HepG2 (cell line): ENCODE data around the gene OSBP. TPM values are rescaled to one million over a fixed set of nuclear protein-coding genes. Genes with fewer than 3 reads are reported as not detected.

Source experiments
- ATAC-seq: fragments of 200-7000 bp; cut with Tn5 transposase; 3 replicates; pipeline ENCODE4 v1.9.1; 2020; ENCODE audit warnings: mild to moderate bottlenecking, moderate library complexity
- BruUV-seq: library from RNA; stranded (reverse); fragments of 400-500 nt; replicated peaks from 2 replicates; lab custom pipeline; 2021; lab: Mats Ljungman, UMichigan
- CTCF ChIA-PET: fragments of 300-600 bp; formaldehyde crosslinking; extraction: SDS; loops from one replicate; lab custom pipeline; 2021; ENCODE audit warnings: low total read pairs, inconsistent platforms, low intra/inter-chr PET ratio; lab: Yijun Ruan, JAX
- POLR2A ChIA-PET: fragments of 350-600 bp; sonication (Branson Sonifier 250); formaldehyde crosslinking; loops from one replicate; lab custom pipeline; 2020; ENCODE audit warnings: antibody characterized with exemption, inconsistent platforms; lab: Yijun Ruan, JAX
- DNase-seq: peaks from one replicate; pipeline ENCODE4 v3.0.0-alpha.2; 2015; ENCODE audit warnings: low spot score
- FAIRE-seq: peaks from 3 replicates; lab custom pipeline; 2011; peaks lifted over from hg19 to GRCh38; lab: Jason Lieb, UNC
- H2AFZ ChIP-seq: one replicate; pipeline ENCODE4 v1.6.1; 2011; ENCODE audit warnings: low read length, inconsistent platforms
- H3K27ac ChIP-seq: fragments of 300-600 bp; 3 replicates; pipeline ENCODE4 v1.8.0; 2011; ENCODE audit warnings: mixed run types, mild to moderate bottlenecking, mixed read lengths, low read length, inconsistent platforms; ENCODE audit not compliant: insufficient read depth; ENCODE audit errors: extremely low read length
- H3K27me3 ChIP-seq, 2 experiments: fragments of 200-600 bp in 1 of 2; 2 replicates in 1 of 2; 3 replicates in 1 of 2; pipeline versions ENCODE4 v1.6.0 to v1.8.0; 2011; ENCODE audit warnings: low read length in 2 of 2, mild to moderate bottlenecking in 2 of 2, moderate library complexity in 2 of 2, inconsistent platforms in 1 of 2; ENCODE audit not compliant: insufficient read depth in 2 of 2, control insufficient read depth in 1 of 2
- H3K36me3 ChIP-seq, 2 experiments: fragments of 200-600 bp in 1 of 2; replicated peaks in 1 of 2; 2 replicates in 1 of 2; 3 replicates in 1 of 2; pipeline versions ENCODE4 v1.5.1 to v1.8.0; 2011; ENCODE audit warnings: low read length in 2 of 2, inconsistent platforms in 1 of 2; ENCODE audit not compliant: insufficient read depth in 2 of 2, control insufficient read depth in 1 of 2
- H3K4me1 ChIP-seq: 2 replicates; pipeline ENCODE4 v1.5.1; 2012; ENCODE audit warnings: low read length, inconsistent platforms; ENCODE audit not compliant: insufficient read depth
- H3K4me2 ChIP-seq: 2 replicates; pipeline ENCODE4 v1.6.0; 2011; ENCODE audit warnings: low read depth, low read length, inconsistent platforms
- H3K4me3 ChIP-seq, 3 experiments: fragments of 200-600 bp in 1 of 3; sonication (generic), shearing (Covaris generic) in 1 of 3; replicated peaks in 1 of 3; 2 replicates each; pipeline ENCODE4 v1.5.1; 2011 to 2016; ENCODE audit warnings: low read length in 3 of 3, inconsistent platforms in 2 of 3, low read depth in 2 of 3, mild to moderate bottlenecking in 2 of 3, control low read depth in 1 of 3, mixed read lengths in 1 of 3; ENCODE audit not compliant: insufficient read depth in 1 of 3
- H3K79me2 ChIP-seq: one replicate; pipeline ENCODE4 v1.6.1; 2011; ENCODE audit warnings: low read length, inconsistent platforms; ENCODE audit not compliant: insufficient read depth
- H3K9ac ChIP-seq: 2 replicates; pipeline ENCODE4 v1.6.0; 2011; ENCODE audit warnings: mild to moderate bottlenecking, low read depth, low read length, inconsistent platforms; ENCODE audit not compliant: insufficient read depth
- H3K9me3 ChIP-seq: 2 replicates; pipeline ENCODE4 v1.5.1; 2012; ENCODE audit warnings: mild to moderate bottlenecking, low read length
- H4K20me1 ChIP-seq: 2 replicates; pipeline ENCODE4 v1.6.0; 2011; ENCODE audit warnings: inconsistent platforms, mild to moderate bottlenecking, low read length, moderate library complexity; ENCODE audit not compliant: insufficient read depth
- BCLAF1 ChIP-seq: fragments of 450-650 bp; IDR thresholded peaks from 2 replicates; pipeline ENCODE4 v1.6.1; 2017; ENCODE audit warnings: mild to moderate bottlenecking
- KDM5A ChIP-seq: fragments of 200-600 bp; sonication (generic); IDR thresholded peaks from 2 replicates; pipeline ENCODE4 v1.7.0; 2018; ENCODE audit warnings: antibody characterized with exemption, mild to moderate bottlenecking, low read length, borderline replicate concordance
- MAFK ChIP-seq, 2 experiments: IDR thresholded peaks in 1 of 2; conservative IDR thresholded peaks in 1 of 2; 2 replicates each; pipeline ENCODE4 v1.6.1; 2011; ENCODE audit warnings: improper control_type of control experiment in 2 of 2, low read length in 2 of 2
- SMAD3 ChIP-seq: sonication (generic); formaldehyde crosslinking; IDR thresholded peaks from 2 replicates; pipeline ENCODE4 v1.4.0; 2020; ENCODE audit warnings: missing genetic modification reagents
- ZNF562 ChIP-seq: sonication (generic); formaldehyde crosslinking; IDR thresholded peaks from 2 replicates; pipeline ENCODE4 v1.8.0; 2022; ENCODE audit warnings: missing genetic modification reagents, borderline replicate concordance
- ZNF776 ChIP-seq: sonication (generic); formaldehyde crosslinking; IDR thresholded peaks from 2 replicates; pipeline ENCODE4 v1.4.0; 2020; ENCODE audit warnings: mild to moderate bottlenecking, missing genetic modification reagents
- WGBS: methylation state at CpG from one replicate; pipeline ENCODE4 v1.1.6; 2017; ENCODE audit warnings: low lambda C conversion rate; 5-methylcytosine and 5-hydroxymethylcytosine counted together
- in situ Hi-C: cut with HindIII; loops from 2 replicates; pipeline ENCODE4 v1.10.0; 2017; ENCODE audit warnings: low pct_unique_long_range_greater_than_20kb; ENCODE audit not compliant: extremely low pct_ligation_motif_present
- intact Hi-C: fragments of 100-400 bp; cut with micrococcal nuclease; formaldehyde crosslinking; loops from one replicate; pipeline ENCODE4 v1.10.0; 2022; ENCODE audit not compliant: unreplicated experiment
- polyA plus RNA-seq, 8 experiments: library from polyadenylated mRNA; depleted of rRNA in 3 of 8; stranded (reverse) in 7 of 8; unstranded in 1 of 8; fragments of >200 nt; fragmentation: Illumina TruSeq in 4 of 8; extraction: Trizol in 4 of 8; gene quantifications; 2 replicates each; pipeline versions ENCODE4 v1.2.1 to v1.2.3, GENCODE V29; 2011 to 2016; ENCODE audit warnings: low read depth in 4 of 8, missing spikeins in 1 of 8, mixed read lengths in 1 of 8; ENCODE audit not compliant: insufficient read depth in 1 of 8
- total RNA-seq, 5 experiments: library from RNA; depleted of rRNA; stranded (reverse); fragments of >200 nt; fragmentation: Illumina TruSeq; extraction: Trizol; gene quantifications; 2 replicates each; pipeline ENCODE4 v1.2.3, GENCODE V29; 2016; ENCODE audit warnings: low read depth in 1 of 5

OSBP gene
- total and polyA plus RNA-seq, 2 of the 13 experiments (the other 11 are each of a cell fraction or from before 2014, with no cell fraction given), result 12.1 to 13.5 TPM

DNA sequence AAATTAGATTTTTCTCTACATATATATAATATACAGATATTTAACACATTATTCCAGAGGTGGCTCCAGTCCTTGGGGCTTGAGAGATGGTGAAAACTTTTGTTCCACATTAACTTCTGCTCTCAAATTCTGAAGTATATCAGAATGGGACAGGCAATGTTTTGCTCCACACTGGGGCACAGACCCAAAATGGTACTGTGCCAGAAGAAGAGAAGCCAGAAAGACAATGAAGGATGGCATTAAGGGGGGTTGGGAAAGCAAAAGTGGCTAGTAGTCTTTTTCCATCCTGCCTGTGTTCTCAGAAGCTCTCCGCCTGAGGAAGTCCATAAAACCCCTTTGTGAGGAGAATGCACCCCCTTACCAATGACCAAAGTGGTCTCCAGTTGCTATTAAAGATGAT, 40.1 kb downstream of the OSBP start (continued):
- TF ChIP-seq ZNF776 (CRISPR knock-in tag), result no peak

DNA sequence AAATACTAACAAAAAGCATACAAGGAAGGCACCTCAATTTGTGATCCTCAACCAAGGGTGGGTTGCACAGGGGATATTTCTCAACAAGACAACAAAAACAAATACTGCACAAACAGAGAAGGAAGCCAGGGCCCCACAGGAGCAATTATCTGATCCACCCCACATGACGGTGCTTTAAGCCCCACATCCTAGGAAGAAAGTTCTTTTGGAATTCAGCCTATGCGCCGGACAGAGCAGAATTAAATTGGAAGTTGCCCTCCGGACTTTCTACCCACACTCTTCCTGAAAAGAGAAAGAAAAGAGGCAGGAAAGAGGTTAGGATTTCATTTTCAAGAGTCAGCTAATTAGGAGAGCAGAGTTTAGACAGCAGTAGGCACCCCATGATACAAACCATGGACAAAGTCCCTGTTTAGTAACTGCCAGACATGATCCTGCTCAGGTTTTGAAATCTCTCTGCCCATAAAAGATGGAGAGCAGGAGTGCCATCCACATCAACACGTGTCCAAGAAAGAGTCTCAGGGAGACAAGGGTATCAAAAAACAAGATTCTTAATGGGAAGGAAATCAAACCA, 40.6 kb downstream of the OSBP start:
- Histone ChIP-seq H3K4me3 (no peak overlapping the region), H3K9ac (no peak overlapping the region), H3K27me3 (no peaks in the 10 kb centered on the region), H3K9me3 (no peaks in the 10 kb centered on the region), H3K36me3 (peaks cover 11 to 35% of the 10 kb centered on the region in 2 experiments), H3K79me2 (no peaks in the 10 kb centered on the region), H4K20me1 (no peaks in the 10 kb centered on the region), H3K27ac (no peak overlapping the region), H3K4me2 (no peak overlapping the region), H3K4me1 (peaks cover 12% of the 10 kb centered on the region; the same call in 1 of the 2 replicates), H2AFZ (no peak overlapping the region)
- no peak for DNase-seq
- FAIRE-seq, result no peak
- intact Hi-C loops (no loop called here), in situ Hi-C loops (no loop called here)
- CTCF ChIA-PET, result no interaction called here
- peak; percentile 7 to 18; a peak in 1 of 4 replicates for TF ChIP-seq MAFK (conservative IDR thresholded peaks at IDR 0.05 in 1 of 2, IDR thresholded peaks at IDR 0.05 in 1 of 2; ENCODE audit: low read length in 2 of 2)
- TF ChIP-seq SMAD3, result no peak
- no peak for TF ChIP-seq BCLAF1
- TF ChIP-seq KDM5A, result no peak
- TF ChIP-seq ZNF562 (CRISPR knock-in tag), result no peak
- ATAC-seq, result no peak
- no TSS peak for BruUV-seq
- POLR2A ChIA-PET, result no interaction called here
- WGBS, result 80% methylated on average over 5 of the region's 5 CpGs
